HepG2 (cell line): ENCODE data around the gene AKR1A1. TPM values are rescaled to one million over a fixed set of nuclear protein-coding genes. Genes with fewer than 3 reads are reported as not detected.

Experiments
- GATA4 ChIP-seq: sonication (generic); IDR thresholded peaks from 2 replicates; pipeline ENCODE4 v1.6.1; 2016; ENCODE audit warnings: antibody characterized with exemption, low read depth, borderline replicate concordance
- HIVEP1 ChIP-seq: sonication (generic); formaldehyde crosslinking; IDR thresholded peaks from 2 replicates; pipeline ENCODE4 v1.4.0; 2020; ENCODE audit warnings: mild to moderate bottlenecking, missing genetic modification reagents
- HNF4G ChIP-seq, 2 experiments: sonication (generic) in 1 of 2; formaldehyde crosslinking in 1 of 2; IDR thresholded peaks; 2 replicates each; pipeline versions ENCODE4 v1.4.0 to v1.6.1; 2011 to 2020; ENCODE audit warnings: borderline replicate concordance in 2 of 2, low read depth in 2 of 2, mild to moderate bottlenecking in 2 of 2, low read length in 1 of 2, missing genetic modification reagents in 1 of 2, moderate library complexity in 1 of 2
- HNRNPUL1 ChIP-seq: fragments of 200-400 bp; formaldehyde crosslinking; IDR thresholded peaks from 2 replicates; pipeline ENCODE4 v1.6.1; 2017; ENCODE audit warnings: low read depth, mild to moderate bottlenecking, low read length, moderate library complexity
- KDM4B ChIP-seq: sonication (generic); formaldehyde crosslinking; IDR thresholded peaks from 2 replicates; pipeline ENCODE4 v1.4.0; 2020; ENCODE audit warnings: missing genetic modification reagents
- KLF6 ChIP-seq: IDR thresholded peaks from 2 replicates; pipeline ENCODE4 v1.8.0; 2016; ENCODE audit warnings: missing biosample characterization, missing genetic modification reagents
- MAFF ChIP-seq: IDR thresholded peaks from 2 replicates; pipeline ENCODE4 v1.6.1; 2011; ENCODE audit warnings: low read depth, low read length, improper control_type of control experiment
- MAFK ChIP-seq, 2 experiments: IDR thresholded peaks in 1 of 2; conservative IDR thresholded peaks in 1 of 2; 2 replicates each; pipeline ENCODE4 v1.6.1; 2011; ENCODE audit warnings: improper control_type of control experiment in 2 of 2, low read length in 2 of 2
- NAIF1 ChIP-seq: sonication (generic); formaldehyde crosslinking; IDR thresholded peaks from 2 replicates; pipeline ENCODE4 v1.5.0; 2020; ENCODE audit warnings: mild to moderate bottlenecking, missing genetic modification reagents, borderline replicate concordance
- NFRKB ChIP-seq: fragments of 450-650 bp; IDR thresholded peaks from 2 replicates; pipeline ENCODE4 v1.6.1; 2017
- SNAI1 ChIP-seq: sonication (generic); formaldehyde crosslinking; IDR thresholded peaks from 2 replicates; pipeline ENCODE4 v1.5.0; 2020; ENCODE audit warnings: mild to moderate bottlenecking, missing genetic modification reagents, borderline replicate concordance
- XBP1 ChIP-seq: sonication (generic); formaldehyde crosslinking; IDR thresholded peaks from 2 replicates; pipeline ENCODE4 v1.5.0; 2020; ENCODE audit warnings: missing genetic modification reagents
- YY1 ChIP-seq: IDR thresholded peaks from 2 replicates; pipeline ENCODE4 v1.6.1; 2011; ENCODE audit warnings: low read length, low read depth, moderate library complexity, mild to moderate bottlenecking; ENCODE audit not compliant: insufficient read depth, insufficient replicate concordance
- ZFYVE20 ChIP-seq: sonication (generic); formaldehyde crosslinking; IDR thresholded peaks from 2 replicates; pipeline ENCODE4 v1.8.0; 2023; ENCODE audit warnings: low read depth, mild to moderate bottlenecking, moderate library complexity, missing genetic modification reagents, borderline replicate concordance
- ZNF207 ChIP-seq: fragments of 450-650 bp; IDR thresholded peaks from 2 replicates; pipeline ENCODE4 v1.6.1; 2016; ENCODE audit warnings: antibody characterized with exemption, borderline replicate concordance
- ZNF282 ChIP-seq: fragments of 450-650 bp; IDR thresholded peaks from 2 replicates; pipeline ENCODE4 v1.6.1; 2018; ENCODE audit not compliant: partially characterized antibody
- ZNF317 ChIP-seq: sonication (generic); formaldehyde crosslinking; IDR thresholded peaks from 2 replicates; pipeline ENCODE4 v1.5.0; 2020; ENCODE audit warnings: mild to moderate bottlenecking, missing genetic modification reagents
- ZNF331 ChIP-seq: sonication (generic); formaldehyde crosslinking; IDR thresholded peaks from 2 replicates; pipeline ENCODE4 v1.4.0; 2020; ENCODE audit warnings: missing genetic modification reagents
- ZNF382 ChIP-seq: sonication (generic); formaldehyde crosslinking; IDR thresholded peaks from 2 replicates; pipeline ENCODE4 v1.5.0; 2020; ENCODE audit warnings: missing genetic modification reagents, mild to moderate bottlenecking, borderline replicate concordance
- ZNF446 ChIP-seq: sonication (generic); formaldehyde crosslinking; IDR thresholded peaks from 2 replicates; pipeline ENCODE4 v1.5.0; 2020; ENCODE audit warnings: mild to moderate bottlenecking, missing genetic modification reagents
- ZNF556 ChIP-seq: sonication (generic); formaldehyde crosslinking; IDR thresholded peaks from 2 replicates; pipeline ENCODE4 v1.4.0; 2020; ENCODE audit warnings: mild to moderate bottlenecking, missing genetic modification reagents, borderline replicate concordance
- ZNF558 ChIP-seq: sonication (generic); formaldehyde crosslinking; IDR thresholded peaks from 2 replicates; pipeline ENCODE4 v1.9.0; 2022; ENCODE audit warnings: mild to moderate bottlenecking, missing genetic modification reagents, borderline replicate concordance
- ZNF580 ChIP-seq: IDR thresholded peaks from 2 replicates; pipeline ENCODE4 v1.6.1; 2016; ENCODE audit warnings: low read depth, borderline replicate concordance
- ZNF704 ChIP-seq: sonication (generic); formaldehyde crosslinking; IDR thresholded peaks from 2 replicates; pipeline ENCODE4 v1.8.1; 2023; ENCODE audit warnings: mild to moderate bottlenecking, inconsistent platforms, moderate library complexity, missing genetic modification reagents, borderline replicate concordance
- ZZZ3 ChIP-seq: sonication (generic); formaldehyde crosslinking; IDR thresholded peaks from 2 replicates; pipeline ENCODE4 v1.4.0; 2020; ENCODE audit warnings: missing genetic modification reagents, mild to moderate bottlenecking, borderline replicate concordance
- polyA plus RNA-seq, 8 experiments: library from polyadenylated mRNA; depleted of rRNA in 3 of 8; stranded (reverse) in 7 of 8; unstranded in 1 of 8; fragments of >200 nt; fragmentation: Illumina TruSeq in 4 of 8; extraction: Trizol in 4 of 8; gene quantifications; 2 replicates each; pipeline versions ENCODE4 v1.2.1 to v1.2.3, GENCODE V29; 2011 to 2016; ENCODE audit warnings: low read depth in 4 of 8, missing spikeins in 1 of 8, mixed read lengths in 1 of 8; ENCODE audit not compliant: insufficient read depth in 1 of 8
- total RNA-seq, 5 experiments: library from RNA; depleted of rRNA; stranded (reverse); fragments of >200 nt; fragmentation: Illumina TruSeq; extraction: Trizol; gene quantifications; 2 replicates each; pipeline ENCODE4 v1.2.3, GENCODE V29; 2016; ENCODE audit warnings: low read depth in 1 of 5

The AKR1A1 gene
- total and polyA plus RNA-seq, 2 of the 13 experiments (the other 11 are each of a cell fraction or from before 2014, with no cell fraction given), result 181 to 217 TPM

- peak; percentile 95; the same call in 1 of the 2 replicates for TF ChIP-seq ZNF556
- peak; percentile 82 for TF ChIP-seq MAFF
- peak; percentile 95 for TF ChIP-seq ZNF331 (CRISPR knock-in tag)
- peak; percentile 88; the same call in 1 of the 2 replicates for TF ChIP-seq XBP1 (CRISPR knock-in tag)
- peak; percentile 85; the same call in 1 of the 2 replicates for TF ChIP-seq ZNF558 (CRISPR knock-in tag)
- TF ChIP-seq KDM4B (CRISPR knock-in tag), result peak; percentile 97
- 0 out of 2 replicates have a peak, but pooled peaks have one; percentile 68 for TF ChIP-seq ZNF704 (CRISPR knock-in tag)
- peak; percentile 78; the same call in 1 of the 2 replicates for TF ChIP-seq ZNF446
- TF ChIP-seq HNF4G (IDR thresholded peaks at IDR 0.05; ENCODE audit: borderline replicate concordance, low read depth, low read length), result no peak; the same call in 1 of the 2 replicates
- TF ChIP-seq HNF4G (CRISPR knock-in tag; IDR thresholded peaks at IDR 0.05; ENCODE audit: borderline replicate concordance, low read depth), result no peak
- peak; percentile 84; the same call in 1 of the 2 replicates for TF ChIP-seq SNAI1
- TF ChIP-seq ZNF317 (CRISPR knock-in tag), result peak; percentile 83; the same call in 1 of the 2 replicates
- peak; percentile 98 for TF ChIP-seq ZNF580 (CRISPR knock-in tag)
- TF ChIP-seq NFRKB, result no peak
- TF ChIP-seq HNRNPUL1, result peak; percentile 22; the same call in 1 of the 2 replicates
- peak; percentile 48; the same call in 1 of the 2 replicates for TF ChIP-seq ZFYVE20 (CRISPR knock-in tag)
- no peak for TF ChIP-seq ZNF207
- TF ChIP-seq KLF6, result peak; percentile 91
- no peak for TF ChIP-seq ZNF282
- peak; percentile 91 for TF ChIP-seq ZZZ3 (CRISPR knock-in tag)
- no peak for TF ChIP-seq ZNF382 (CRISPR knock-in tag)
- peak; percentile 93 for TF ChIP-seq GATA4
- TF ChIP-seq MAFK (conservative IDR thresholded peaks at IDR 0.05 in 1 of 2, IDR thresholded peaks at IDR 0.05 in 1 of 2; ENCODE audit: low read length in 2 of 2), result peak; percentile 76 to 90
- peak; percentile 83 for TF ChIP-seq YY1
- TF ChIP-seq HIVEP1 (CRISPR knock-in tag), result peak; percentile 94
- TF ChIP-seq NAIF1 (CRISPR knock-in tag), result peak; percentile 82
Observed at GRCh38 chr1:45521413-45522323, 29.0 kb upstream of the AKR1A1 start, which contains the start of gene PRDX1 (continued).
